Endodermal cell (in vitro differentiated cells): Measurements from ENCODE around the gene VPS11. TPM values are rescaled to one million over a fixed set of nuclear protein-coding genes. Genes with fewer than 3 reads are reported as not detected.

Experiments
- DNase-seq: peaks from one replicate; pipeline ENCODE4 v3.0.0-alpha.2; 2017
- H3K27ac ChIP-seq: 2 replicates; pipeline ENCODE4 v1.5.1; 2013; ENCODE audit warnings: mild to moderate bottlenecking, low read depth, low read length, moderate library complexity
- H3K27me3 ChIP-seq: 2 replicates; pipeline ENCODE4 v1.6.1; 2013; ENCODE audit warnings: mild to moderate bottlenecking, low read length, moderate library complexity; ENCODE audit not compliant: insufficient read depth, control insufficient read depth, poor library complexity, severe bottlenecking
- H3K36me3 ChIP-seq: 2 replicates; pipeline ENCODE4 v1.7.0; 2013; ENCODE audit warnings: mild to moderate bottlenecking, low read length, moderate library complexity; ENCODE audit not compliant: control insufficient read depth, insufficient read depth
- H3K4me1 ChIP-seq: one replicate; pipeline ENCODE4 v1.7.0; 2013; ENCODE audit warnings: low read length; ENCODE audit not compliant: control insufficient read depth, insufficient read depth
- H3K4me3 ChIP-seq: 2 replicates; pipeline ENCODE4 v1.5.1; 2013; ENCODE audit warnings: mild to moderate bottlenecking, low read length, moderate library complexity
- H3K9ac ChIP-seq: 2 replicates; pipeline ENCODE4 v1.6.1; 2013; ENCODE audit warnings: mild to moderate bottlenecking, low read length, moderate library complexity; ENCODE audit not compliant: poor library complexity, severe bottlenecking; ENCODE audit errors: extremely low read depth
- H3K9me3 ChIP-seq: 2 replicates; pipeline ENCODE4 v1.6.1; 2013; ENCODE audit warnings: mild to moderate bottlenecking, low read length, moderate library complexity; ENCODE audit not compliant: control insufficient read depth
- H3K27ac Mint-ChIP-seq: 2 replicates; pipeline ENCODE4 v1.8.0; 2020; ENCODE audit warnings: mixed read lengths
- H3K27me3 Mint-ChIP-seq: 2 replicates; pipeline ENCODE4 v1.8.0; 2021; ENCODE audit warnings: mild to moderate bottlenecking, mixed read lengths; ENCODE audit not compliant: insufficient read depth
- H3K36me3 Mint-ChIP-seq: 2 replicates; pipeline ENCODE4 v1.8.0; 2020; ENCODE audit warnings: low read depth, mixed read lengths
- H3K4me1 Mint-ChIP-seq: 2 replicates; pipeline ENCODE4 v1.8.0; 2020; ENCODE audit warnings: mixed read lengths
- H3K4me3 Mint-ChIP-seq: 2 replicates; pipeline ENCODE4 v1.8.0; 2020; ENCODE audit warnings: mild to moderate bottlenecking, moderate library complexity, mixed read lengths
- H3K9me3 Mint-ChIP-seq: 2 replicates; pipeline ENCODE4 v1.8.0; 2020; ENCODE audit warnings: mild to moderate bottlenecking, mixed read lengths
- WGBS, 2 experiments: methylation state at CpG; one replicate each; pipeline versions ENCODE4 v1.1.5 to v1.1.7; 2013; ENCODE audit warnings: missing lambda C conversion rate in 2 of 2, mixed read lengths in 1 of 2; ENCODE audit not compliant: insufficient coverage in 1 of 2, insufficient read length in 1 of 2; 5-methylcytosine and 5-hydroxymethylcytosine counted together
- total RNA-seq, 2 donors: library from RNA; stranded (reverse); fragmentation: NEBNext Ultra II Directional in 1 of 2; extraction: Animal tissue kit (Norgen Biotek cat#: 25700) in 1 of 2; gene quantifications; 2 replicates in 1 of 2; 3 replicates in 1 of 2; pipeline ENCODE4 v1.2.1, GENCODE V29; 2021
- TF ChIP-seq, protein P1 (sequence below): fragments of 200-600 bp; sonication (generic); conservative IDR thresholded peaks from 2 replicates; pipeline ENCODE4 v1.5.0; 2021; ENCODE audit warnings: antibody characterized with exemption, mild to moderate bottlenecking

The VPS11 gene
- total RNA-seq, 2 donors from 2014 or later, result 26.9 to 29.1 TPM

DNA sequence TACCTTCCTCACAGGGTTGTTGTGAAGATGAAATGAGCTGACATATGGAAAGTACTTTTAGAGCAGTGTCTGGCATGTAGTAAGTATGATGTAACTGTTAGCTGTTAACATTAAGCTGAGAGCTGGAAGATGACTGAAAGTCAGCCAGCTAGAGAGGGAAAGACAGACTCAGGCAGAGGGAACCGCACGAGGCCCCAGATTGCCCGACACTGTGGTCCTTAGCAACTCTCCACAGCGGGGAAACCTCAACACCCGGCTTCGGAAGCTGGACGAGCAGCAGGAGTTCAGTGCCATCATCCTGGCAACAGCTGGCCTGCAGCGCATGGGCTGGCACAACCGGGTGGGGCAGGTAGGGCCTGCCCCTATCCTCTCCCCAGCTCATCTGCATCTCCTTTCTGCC is 23.6 kb downstream of the VPS11 start:
- DNase-seq, result no peak
- no peak overlapping the region for H3K27ac Mint-ChIP-seq
- H3K27me3 Mint-ChIP-seq, result no peaks in the 10 kb centered on the region
- Histone ChIP-seq H3K4me1 (peaks cover 11% of the 10 kb centered on the region), H3K27me3 (no peaks in the 10 kb centered on the region), H3K9ac (no peak overlapping the region), H3K9me3 (no peaks in the 10 kb centered on the region), H3K36me3 (peaks cover 40% of the 10 kb centered on the region), H3K27ac (no peak overlapping the region), H3K4me3 (no peak overlapping the region)
- H3K9me3 Mint-ChIP-seq, result no peaks in the 10 kb centered on the region
- H3K4me3 Mint-ChIP-seq, result no peak overlapping the region
- H3K4me1 Mint-ChIP-seq, result peaks cover 18% of the 10 kb centered on the region
- peaks cover 20% of the 10 kb centered on the region for H3K36me3 Mint-ChIP-seq
- WGBS, 2 experiments, result 85 to 87% methylated on average over 8 to 9 of the region's 9 CpGs
- TF ChIP-seq, protein P1, sequence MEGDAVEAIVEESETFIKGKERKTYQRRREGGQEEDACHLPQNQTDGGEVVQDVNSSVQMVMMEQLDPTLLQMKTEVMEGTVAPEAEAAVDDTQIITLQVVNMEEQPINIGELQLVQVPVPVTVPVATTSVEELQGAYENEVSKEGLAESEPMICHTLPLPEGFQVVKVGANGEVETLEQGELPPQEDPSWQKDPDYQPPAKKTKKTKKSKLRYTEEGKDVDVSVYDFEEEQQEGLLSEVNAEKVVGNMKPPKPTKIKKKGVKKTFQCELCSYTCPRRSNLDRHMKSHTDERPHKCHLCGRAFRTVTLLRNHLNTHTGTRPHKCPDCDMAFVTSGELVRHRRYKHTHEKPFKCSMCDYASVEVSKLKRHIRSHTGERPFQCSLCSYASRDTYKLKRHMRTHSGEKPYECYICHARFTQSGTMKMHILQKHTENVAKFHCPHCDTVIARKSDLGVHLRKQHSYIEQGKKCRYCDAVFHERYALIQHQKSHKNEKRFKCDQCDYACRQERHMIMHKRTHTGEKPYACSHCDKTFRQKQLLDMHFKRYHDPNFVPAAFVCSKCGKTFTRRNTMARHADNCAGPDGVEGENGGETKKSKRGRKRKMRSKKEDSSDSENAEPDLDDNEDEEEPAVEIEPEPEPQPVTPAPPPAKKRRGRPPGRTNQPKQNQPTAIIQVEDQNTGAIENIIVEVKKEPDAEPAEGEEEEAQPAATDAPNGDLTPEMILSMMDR, result no peak

DNA sequence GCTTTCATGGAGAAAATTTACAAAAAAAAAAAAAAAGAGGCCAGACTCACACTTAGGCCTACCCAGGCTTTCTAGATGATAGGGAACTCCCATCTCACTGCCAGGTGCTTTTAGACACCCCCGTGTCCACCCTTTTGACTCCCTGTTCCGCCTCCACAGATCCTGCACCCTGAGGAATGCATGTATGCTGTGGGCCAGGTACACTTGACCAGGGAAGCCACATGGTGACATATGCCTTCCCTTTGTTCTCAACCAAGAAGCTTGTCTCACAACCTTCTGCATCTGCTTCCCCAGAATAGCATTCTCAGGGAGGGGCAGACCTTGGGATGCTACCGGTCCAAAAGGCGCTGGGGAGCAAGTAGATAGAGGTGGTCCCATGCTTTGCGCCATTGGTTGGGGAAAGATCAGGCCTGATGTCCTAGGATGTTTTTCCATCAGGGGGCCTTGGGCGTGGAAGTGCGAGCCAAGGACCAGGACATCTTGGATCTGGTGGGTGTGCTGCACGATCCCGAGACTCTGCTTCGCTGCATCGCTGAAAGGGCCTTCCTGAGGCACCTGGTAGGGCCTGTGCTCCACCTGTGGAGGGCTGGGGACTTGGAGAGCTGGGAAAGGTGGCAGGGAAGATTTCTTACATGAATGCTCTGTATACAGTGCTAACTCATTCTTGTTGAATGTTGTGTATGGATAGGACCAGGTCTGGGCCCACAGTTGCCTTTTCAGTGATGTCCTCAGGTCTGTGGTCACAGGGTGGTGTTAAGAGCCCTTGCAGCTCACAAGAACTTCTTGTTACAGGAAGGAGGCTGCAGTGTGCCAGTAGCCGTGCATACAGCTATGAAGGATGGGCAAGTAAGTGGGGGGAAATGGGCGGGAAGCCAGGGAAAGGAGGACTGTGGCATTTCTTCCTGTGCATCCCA is 24.6 kb downstream of the VPS11 start:
- no peak overlapping the region for H3K9ac ChIP-seq
- peaks cover 50% of the 10 kb centered on the region for H3K36me3 ChIP-seq
- H3K9me3 Mint-ChIP-seq, result no peaks in the 10 kb centered on the region
- H3K27me3 ChIP-seq, result no peaks in the 10 kb centered on the region
- peaks cover 11% of the 10 kb centered on the region for H3K4me1 ChIP-seq
- TF ChIP-seq, protein P1, result no peak
- peak overlapping the region; percentile 93 for H3K4me3 Mint-ChIP-seq
- H3K27ac ChIP-seq, result no peak overlapping the region
- no peaks in the 10 kb centered on the region for H3K27me3 Mint-ChIP-seq
- H3K4me3 ChIP-seq, result peak overlapping the region; percentile 97
- no peak for DNase-seq
- peaks cover 18% of the 10 kb centered on the region for H3K4me1 Mint-ChIP-seq
- H3K27ac Mint-ChIP-seq, result no peak overlapping the region
- no peaks in the 10 kb centered on the region for H3K9me3 ChIP-seq
- WGBS, 2 experiments, result 91% methylated on average over 12 to 13 of the region's 13 CpGs
- peaks cover 28% of the 10 kb centered on the region for H3K36me3 Mint-ChIP-seq

DNA sequence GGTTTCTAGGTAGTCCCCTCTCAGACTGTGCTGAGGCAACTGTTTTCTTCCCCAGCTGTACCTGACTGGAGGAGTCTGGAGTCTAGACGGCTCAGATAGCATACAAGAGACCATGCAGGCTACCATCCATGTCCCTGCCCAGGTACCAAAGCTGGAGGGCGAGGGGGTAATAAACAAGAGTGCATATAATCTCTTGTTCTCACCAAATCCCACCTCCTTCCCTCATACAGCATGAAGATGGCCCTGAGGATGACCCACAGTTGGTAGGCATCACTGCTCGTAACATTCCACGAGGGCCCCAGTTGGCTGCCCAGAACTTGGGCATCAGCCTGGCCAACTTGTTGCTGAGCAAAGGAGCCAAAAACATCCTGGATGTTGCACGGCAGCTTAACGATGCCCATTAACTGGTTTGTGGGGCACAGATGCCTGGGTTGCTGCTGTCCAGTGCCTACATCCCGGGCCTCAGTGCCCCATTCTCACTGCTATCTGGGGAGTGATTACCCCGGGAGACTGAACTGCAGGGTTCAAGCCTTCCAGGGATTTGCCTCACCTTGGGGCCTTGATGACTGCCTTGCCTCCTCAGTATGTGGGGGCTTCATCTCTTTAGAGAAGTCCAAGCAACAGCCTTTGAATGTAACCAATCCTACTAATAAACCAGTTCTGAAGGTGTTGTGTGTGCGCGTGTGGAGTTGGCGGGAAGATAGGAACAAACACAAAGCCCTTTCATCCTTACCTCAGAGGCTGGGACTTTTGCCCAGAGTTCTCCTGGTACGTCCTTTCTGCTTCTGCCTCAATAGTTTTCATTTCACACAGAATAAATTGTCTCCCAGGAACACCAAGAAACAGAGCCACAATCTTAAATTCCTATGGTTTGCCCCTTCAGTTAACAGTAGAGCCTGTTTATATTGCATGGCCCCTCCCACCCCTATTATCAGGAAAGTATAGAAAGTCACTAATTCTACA is 25.5 kb downstream of the VPS11 start:
- peak overlapping the region; percentile 42 for H3K27ac ChIP-seq

More for the DNA sequence above, 25.5 kb downstream of the VPS11 start:
- TF ChIP-seq, protein P1, result no peak
- no peak for DNase-seq
- Mint-ChIP-seq H3K27ac (peak overlapping the region; percentile 93), H3K4me1 (peaks cover 18% of the 10 kb centered on the region), H3K36me3 (peaks cover 37% of the 10 kb centered on the region), H3K4me3 (peak overlapping the region; percentile 93), H3K27me3 (no peaks in the 10 kb centered on the region), H3K9me3 (no peaks in the 10 kb centered on the region)
- H3K27me3 ChIP-seq, result no peaks in the 10 kb centered on the region
- 56 to 69% methylated on average over 6 to 12 of the region's 12 CpGs for WGBS, 2 experiments
- H3K36me3 ChIP-seq, result peaks cover 59% of the 10 kb centered on the region
- no peaks in the 10 kb centered on the region for H3K9me3 ChIP-seq
- H3K9ac ChIP-seq, result peak overlapping the region; percentile 93
- peak overlapping the region; percentile 97 for H3K4me3 ChIP-seq
- H3K4me1 ChIP-seq, result peaks cover 11% of the 10 kb centered on the region
